Activated gamma-delta T cell treated with Interleukin-2 at 50 U/mL for 16 hours (primary cell): ENCODE results near the gene RGS5.
"Not testable (repeated sequence)": the region's sequence is repeated elsewhere in the genome, so short reads cannot be mapped to it uniquely, and the experiment has no call there.

Experiments used
- DNase-seq: peaks from one replicate; pipeline ENCODE4 v3.0.0-alpha.2; 2020

Gene RGS5

GRCh38 chr1:163202833-163203451 is at the start of gene RGS5:
Gene RGS5, minus strand, starts transcription at chr1:163202916. Its CDS starts 81 bp downstream, at chr1:163202835.
- DNase-seq: no peak

- DNase-seq: no peak
Observed at GRCh38 chr1:163250382-163250974, 47.8 kb upstream of the RGS5 start.

GRCh38 chr1:163248064-163248463 is 45.3 kb upstream of the RGS5 start:
- no peak for DNase-seq

GRCh38 chr1:163244648-163245047 is 41.9 kb upstream of the RGS5 start:
- not testable (repeated sequence) for DNase-seq

- no peak for DNase-seq
Observed at GRCh38 chr1:163241746-163242145, 39.0 kb upstream of the RGS5 start.

GRCh38 chr1:163240705-163241104 is 38.0 kb upstream of the RGS5 start:
- no peak for DNase-seq

GRCh38 chr1:163233643-163234042 is 30.9 kb upstream of the RGS5 start:
- DNase-seq: not testable (repeated sequence)

GRCh38 chr1:163231385-163231784 is 28.7 kb upstream of the RGS5 start:
- no peak for DNase-seq

- DNase-seq: no peak
Observed at GRCh38 chr1:163230827-163231226, 28.1 kb upstream of the RGS5 start.

GRCh38 chr1:163228271-163228670 is 25.6 kb upstream of the RGS5 start:
- DNase-seq: not testable (repeated sequence)

GRCh38 chr1:163227126-163227525 is 24.4 kb upstream of the RGS5 start:
- no peak for DNase-seq

- no peak for DNase-seq
Observed at GRCh38 chr1:163213626-163214025, 10.9 kb upstream of the RGS5 start.

GRCh38 chr1:163211667-163212066 is 9.0 kb upstream of the RGS5 start:
- no peak for DNase-seq

GRCh38 chr1:163205513-163205912 is 2.8 kb upstream of the RGS5 start:
- no peak for DNase-seq

GRCh38 chr1:163203561-163203960 is 845 bp upstream of the RGS5 start:
- DNase-seq: no peak

- DNase-seq: no peak
Observed at GRCh38 chr1:163201906-163202305, 810 bp downstream of the RGS5 start.

- no peak for DNase-seq
Observed at GRCh38 chr1:163197022-163197421, 5.7 kb downstream of the RGS5 start.

GRCh38 chr1:163196449-163196787 is 6.3 kb downstream of the RGS5 start:
- DNase-seq: no peak

GRCh38 chr1:163195728-163196448 is 6.8 kb downstream of the RGS5 start:
- no peak for DNase-seq

GRCh38 chr1:163191301-163191700 is 11.4 kb downstream of the RGS5 start:
- DNase-seq: no peak

- DNase-seq: no peak
Observed at GRCh38 chr1:163188947-163189346, 13.8 kb downstream of the RGS5 start.

- no peak for DNase-seq
Observed at GRCh38 chr1:163187849-163188248, 14.9 kb downstream of the RGS5 start.

- DNase-seq: no peak
Observed at GRCh38 chr1:163186862-163187261, 15.9 kb downstream of the RGS5 start.

- no peak for DNase-seq
Observed at GRCh38 chr1:163182330-163182949, 20.3 kb downstream of the RGS5 start.
